Nephron (organoid): ENCODE data around the gene FGF19.

Source experiments
- H3K27ac Mint-ChIP-seq, 3 experiments: 2 replicates each; pipeline ENCODE4 v1.8.0; 2020; ENCODE audit warnings: mixed read lengths in 3 of 3, mild to moderate bottlenecking in 2 of 3, moderate library complexity in 1 of 3
- H3K27me3 Mint-ChIP-seq: 2 replicates; pipeline ENCODE4 v1.8.0; 2021; ENCODE audit warnings: low read depth, mild to moderate bottlenecking, moderate library complexity, mixed read lengths
- H3K36me3 Mint-ChIP-seq: 2 replicates; pipeline ENCODE4 v1.8.0; 2020; ENCODE audit warnings: low read depth, mixed read lengths
- H3K4me1 Mint-ChIP-seq: 2 replicates; pipeline ENCODE4 v1.8.0; 2020; ENCODE audit warnings: mixed read lengths
- H3K4me3 Mint-ChIP-seq, 3 experiments: 2 replicates each; pipeline ENCODE4 v1.8.0; 2020; ENCODE audit warnings: mild to moderate bottlenecking in 3 of 3, mixed read lengths in 3 of 3, moderate library complexity in 2 of 3
- H3K9me3 Mint-ChIP-seq: 2 replicates; pipeline ENCODE4 v1.8.0; 2020; ENCODE audit warnings: mixed read lengths
- TF ChIP-seq, protein P1 (sequence below), 3 experiments: fragments of 200-600 bp; sonication (generic); IDR thresholded peaks; one replicate each; pipeline ENCODE4 v1.5.0; 2021; ENCODE audit warnings: antibody characterized with exemption in 3 of 3; ENCODE audit not compliant: unreplicated experiment in 3 of 3

FGF19 gene

DNA sequence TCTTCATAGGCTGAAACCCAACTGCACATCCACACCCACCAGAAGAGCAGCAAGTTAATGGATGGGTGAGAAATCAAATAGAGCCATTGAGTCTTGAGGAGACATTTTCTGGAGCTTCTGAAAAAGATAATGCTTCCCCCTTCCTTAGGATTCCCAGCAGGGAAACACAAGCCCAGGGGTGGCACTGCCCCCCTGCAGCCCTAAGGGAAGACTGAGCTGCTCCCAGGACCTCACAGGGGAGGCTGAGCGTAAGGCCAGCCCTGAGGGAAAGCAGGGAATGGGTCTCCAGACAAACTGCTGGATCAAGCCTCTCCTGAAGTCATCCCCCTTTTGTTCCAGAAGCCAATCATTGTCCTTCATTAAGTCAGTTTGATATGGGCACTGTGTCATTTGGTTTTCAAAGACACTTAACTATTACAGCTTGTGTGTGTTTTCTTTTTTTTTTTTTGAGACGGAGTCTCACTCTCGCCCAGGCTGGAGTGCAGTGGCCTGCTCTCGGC is 43.8 kb downstream of the FGF19 start:
- peaks cover 23% of the 10 kb centered on the region for H3K4me1 Mint-ChIP-seq
- peak overlapping the region in 2 of 3 experiments; percentile 70 for H3K27ac Mint-ChIP-seq
- peaks cover 6% of the 10 kb centered on the region for H3K36me3 Mint-ChIP-seq
- H3K27me3 Mint-ChIP-seq, result peaks cover 4% of the 10 kb centered on the region
- TF ChIP-seq, protein P1, sequence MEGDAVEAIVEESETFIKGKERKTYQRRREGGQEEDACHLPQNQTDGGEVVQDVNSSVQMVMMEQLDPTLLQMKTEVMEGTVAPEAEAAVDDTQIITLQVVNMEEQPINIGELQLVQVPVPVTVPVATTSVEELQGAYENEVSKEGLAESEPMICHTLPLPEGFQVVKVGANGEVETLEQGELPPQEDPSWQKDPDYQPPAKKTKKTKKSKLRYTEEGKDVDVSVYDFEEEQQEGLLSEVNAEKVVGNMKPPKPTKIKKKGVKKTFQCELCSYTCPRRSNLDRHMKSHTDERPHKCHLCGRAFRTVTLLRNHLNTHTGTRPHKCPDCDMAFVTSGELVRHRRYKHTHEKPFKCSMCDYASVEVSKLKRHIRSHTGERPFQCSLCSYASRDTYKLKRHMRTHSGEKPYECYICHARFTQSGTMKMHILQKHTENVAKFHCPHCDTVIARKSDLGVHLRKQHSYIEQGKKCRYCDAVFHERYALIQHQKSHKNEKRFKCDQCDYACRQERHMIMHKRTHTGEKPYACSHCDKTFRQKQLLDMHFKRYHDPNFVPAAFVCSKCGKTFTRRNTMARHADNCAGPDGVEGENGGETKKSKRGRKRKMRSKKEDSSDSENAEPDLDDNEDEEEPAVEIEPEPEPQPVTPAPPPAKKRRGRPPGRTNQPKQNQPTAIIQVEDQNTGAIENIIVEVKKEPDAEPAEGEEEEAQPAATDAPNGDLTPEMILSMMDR (IDR thresholded peaks at IDR 0.05; ENCODE audit: unreplicated experiment in 3 of 3), result no peak
- H3K9me3 Mint-ChIP-seq, result no peaks in the 10 kb centered on the region
- H3K4me3 Mint-ChIP-seq, result no peak overlapping the region

DNA sequence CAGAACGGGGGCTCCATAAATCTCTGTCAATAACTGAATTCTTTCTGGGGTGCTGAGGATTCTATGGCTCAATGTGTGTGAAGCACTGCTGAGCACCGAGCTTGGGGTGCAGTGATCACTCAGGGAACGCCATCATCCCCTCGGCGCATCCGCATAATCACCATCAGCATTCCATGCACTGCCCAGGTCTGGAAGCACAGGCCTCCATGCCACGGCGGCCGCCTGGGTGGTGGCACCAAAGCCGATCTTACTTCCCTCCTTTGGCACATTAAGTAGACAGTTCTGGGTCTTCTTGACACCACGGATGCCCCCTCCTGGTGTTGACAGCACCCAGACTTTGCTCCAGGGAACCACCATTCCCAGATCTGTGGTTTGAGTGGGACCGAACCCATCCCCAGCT is 44.2 kb downstream of the FGF19 start:
- peak overlapping the region in 2 of 3 experiments; percentile 70 for H3K27ac Mint-ChIP-seq
- H3K4me1 Mint-ChIP-seq, result peaks cover 23% of the 10 kb centered on the region
- TF ChIP-seq, protein P1 (IDR thresholded peaks at IDR 0.05; ENCODE audit: unreplicated experiment in 3 of 3), result no peak
- no peak overlapping the region for H3K4me3 Mint-ChIP-seq
- peaks cover 4% of the 10 kb centered on the region for H3K27me3 Mint-ChIP-seq
- H3K9me3 Mint-ChIP-seq, result no peaks in the 10 kb centered on the region
- peaks cover 6% of the 10 kb centered on the region for H3K36me3 Mint-ChIP-seq

DNA sequence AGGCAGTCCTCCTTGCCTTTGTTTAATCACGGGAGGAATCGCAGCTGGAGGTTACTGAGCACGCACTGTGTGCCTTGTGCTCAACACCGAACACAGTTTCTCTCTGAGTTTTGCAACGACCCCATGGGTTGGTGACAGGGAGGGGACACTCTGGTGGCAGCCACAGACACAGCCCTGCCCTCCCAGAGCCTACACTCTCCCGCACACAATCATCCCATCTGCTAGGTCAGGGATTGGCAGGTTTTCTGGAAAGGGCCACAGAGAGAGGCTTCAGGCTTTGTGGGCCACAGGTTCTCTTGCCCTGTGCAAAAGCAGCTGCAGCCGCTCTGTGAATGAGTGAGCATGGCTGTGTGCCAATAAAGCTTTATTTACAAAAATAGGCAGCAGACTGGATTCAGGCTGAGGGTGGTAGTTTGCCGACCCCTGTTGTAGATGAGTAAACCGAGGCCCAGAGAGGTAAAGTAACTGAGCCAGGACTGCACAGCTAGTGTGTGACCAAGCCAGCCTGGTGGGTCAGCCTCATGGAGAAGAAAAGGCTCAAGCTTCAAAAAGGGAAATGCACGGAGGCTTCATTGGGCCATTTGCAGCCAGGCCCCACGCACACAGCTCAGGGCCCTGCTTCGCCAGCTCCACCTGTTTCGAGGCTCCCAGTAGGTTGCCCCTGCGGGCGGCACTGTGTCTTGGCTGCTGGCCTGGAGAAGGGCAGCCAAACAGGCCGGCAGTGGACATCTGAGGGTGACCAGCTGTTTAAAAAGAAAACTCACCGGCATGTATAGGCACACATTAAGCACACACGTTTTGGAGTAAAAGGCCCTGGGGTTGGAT is 45.0 kb downstream of the FGF19 start:
- Mint-ChIP-seq H3K27me3 (peaks cover 4% of the 10 kb centered on the region), H3K9me3 (no peaks in the 10 kb centered on the region), H3K36me3 (peaks cover 3% of the 10 kb centered on the region), H3K27ac (peak overlapping the region; percentile 45 to 79 (median 63)), H3K4me3 (no peak overlapping the region), H3K4me1 (peaks cover 23% of the 10 kb centered on the region)
- TF ChIP-seq, protein P1 (IDR thresholded peaks at IDR 0.05; ENCODE audit: unreplicated experiment in 3 of 3), result no peak

DNA sequence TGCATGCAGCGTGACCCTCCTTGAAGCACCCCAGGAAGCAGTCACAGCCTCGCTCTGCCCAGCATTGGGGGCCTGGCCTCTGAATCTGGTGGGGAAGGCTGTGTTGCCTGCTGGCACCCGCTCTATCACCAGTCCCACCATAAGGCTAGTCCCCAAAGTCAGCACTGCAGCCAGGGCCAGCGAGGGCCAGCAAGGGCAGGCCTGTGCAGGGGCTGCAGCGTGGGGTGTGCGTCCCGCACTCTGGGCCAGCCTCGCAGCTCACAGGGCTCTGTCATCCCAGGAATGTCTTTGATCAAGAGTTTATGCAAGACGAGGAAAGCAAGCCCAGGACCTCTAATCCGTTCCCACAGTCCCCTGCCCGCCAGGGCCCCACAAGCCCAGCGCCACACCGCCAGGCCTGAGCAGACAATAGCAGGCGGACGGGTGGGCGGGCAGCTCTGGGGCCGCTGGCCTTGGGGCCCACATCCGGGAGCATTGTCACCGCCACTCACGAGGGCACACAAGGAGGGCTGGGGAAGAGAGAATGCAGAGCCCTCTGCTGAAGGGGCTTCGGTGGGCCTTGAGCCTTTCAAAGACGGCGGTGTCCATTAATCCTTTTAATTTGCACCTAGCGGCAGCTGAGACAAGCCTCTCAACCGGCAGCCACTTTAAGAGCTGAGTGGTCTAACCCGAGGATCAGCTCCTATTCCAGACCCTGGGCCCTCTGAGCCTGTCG is 45.8 kb downstream of the FGF19 start:
- Mint-ChIP-seq H3K4me1 (peaks cover 23% of the 10 kb centered on the region), H3K27ac (peak overlapping the region; percentile 45 to 79 (median 63)), H3K4me3 (no peak overlapping the region), H3K27me3 (peaks cover 4% of the 10 kb centered on the region), H3K36me3 (peaks cover 3% of the 10 kb centered on the region), H3K9me3 (no peaks in the 10 kb centered on the region)
- TF ChIP-seq, protein P1 (IDR thresholded peaks at IDR 0.05; ENCODE audit: unreplicated experiment in 3 of 3), result no peak

DNA sequence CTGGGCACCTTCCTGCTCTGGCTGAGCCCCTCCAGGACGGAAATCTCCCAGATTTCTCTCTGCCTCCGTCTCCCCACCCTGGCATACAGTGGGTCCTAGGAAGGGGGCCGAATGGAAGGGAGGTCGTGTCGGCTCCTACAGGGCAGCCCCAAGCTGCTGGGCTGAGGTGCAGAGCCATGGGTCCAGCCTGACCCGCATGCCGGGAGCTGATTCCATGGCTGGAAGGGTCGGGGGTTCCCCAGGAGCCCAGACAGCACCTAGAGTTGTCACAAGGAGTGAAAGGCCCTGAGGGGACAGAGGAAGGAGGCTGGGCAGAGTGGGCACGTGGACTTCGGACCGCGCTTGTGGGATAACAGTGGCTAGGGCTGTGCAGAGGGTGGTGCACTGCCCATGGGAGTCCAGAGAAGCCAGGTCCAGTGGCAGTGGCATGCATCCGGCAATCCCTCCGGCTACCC is 46.3 kb downstream of the FGF19 start:
- no peaks in the 10 kb centered on the region for H3K9me3 Mint-ChIP-seq
- peaks cover 23% of the 10 kb centered on the region for H3K4me1 Mint-ChIP-seq
- H3K27me3 Mint-ChIP-seq, result peaks cover 4% of the 10 kb centered on the region
- peak overlapping the region in 2 of 3 experiments; percentile 45 to 63 for H3K27ac Mint-ChIP-seq
- peaks cover 8% of the 10 kb centered on the region for H3K36me3 Mint-ChIP-seq
- H3K4me3 Mint-ChIP-seq, result no peak overlapping the region
- TF ChIP-seq, protein P1 (IDR thresholded peaks at IDR 0.05; ENCODE audit: unreplicated experiment in 3 of 3), result no peak
